Spleen (tissue), 11 donors: ENCODE results near the gene PXMP2. TPM values are rescaled to one million over a fixed set of nuclear protein-coding genes. Genes with fewer than 3 reads are reported as not detected.

Experiments
- DNase-seq: peaks from one replicate; pipeline ENCODE4 v3.0.0-alpha.2; 2020
- H3K27ac ChIP-seq, 8 donors: fragments of 200-600 bp; sonication (generic) in 7 of 8; 1 replicate in 4 of 8; 2 replicates in 4 of 8; pipeline versions ENCODE4 v1.5.0 to v1.8.0; 2016 to 2021; ENCODE audit warnings: inconsistent platforms in 4 of 8, mild to moderate bottlenecking in 4 of 8, moderate library complexity in 1 of 8
- H3K27me3 ChIP-seq, 7 donors: fragments of 200-600 bp; sonication (generic) in 6 of 7; replicated peaks in 1 of 7; 1 replicate in 4 of 7; 2 replicates in 3 of 7; pipeline versions ENCODE4 v1.5.0 to v1.8.0; 2016 to 2021; ENCODE audit warnings: inconsistent platforms in 3 of 7, mild to moderate bottlenecking in 1 of 7
- H3K36me3 ChIP-seq, 6 donors: fragments of 200-600 bp; sonication (generic) in 5 of 6; 1 replicate in 4 of 6; 2 replicates in 2 of 6; pipeline versions ENCODE4 v1.5.0 to v1.8.0; 2016 to 2021; ENCODE audit warnings: inconsistent platforms in 2 of 6
- H3K4me1 ChIP-seq, 6 donors: fragments of 200-600 bp; sonication (generic) in 5 of 6; 1 replicate in 3 of 6; 2 replicates in 3 of 6; pipeline versions ENCODE4 v1.5.0 to v1.8.0; 2016 to 2021; ENCODE audit warnings: inconsistent platforms in 3 of 6
- H3K4me3 ChIP-seq, 8 donors: fragments of 200-600 bp; sonication (generic) in 7 of 8; 1 replicate in 4 of 8; 2 replicates in 4 of 8; pipeline versions ENCODE4 v1.5.0 to v1.8.0; 2016 to 2021; ENCODE audit warnings: inconsistent platforms in 4 of 8, mild to moderate bottlenecking in 4 of 8, moderate library complexity in 2 of 8
- H3K9me3 ChIP-seq, 8 donors: fragments of 200-600 bp; sonication (generic) in 7 of 8; 1 replicate in 4 of 8; 2 replicates in 4 of 8; pipeline versions ENCODE4 v1.5.0 to v1.8.0; 2016 to 2021; ENCODE audit warnings: inconsistent platforms in 4 of 8
- POLR2A ChIP-seq, 3 donors: fragments of 450-650 bp; IDR thresholded peaks; one replicate each; pipeline ENCODE4 v1.5.1; 2017; ENCODE audit warnings: antibody characterized with exemption in 3 of 3, mild to moderate bottlenecking in 1 of 3
- POLR2AphosphoS5 ChIP-seq, 3 donors: sonication (generic); formaldehyde crosslinking; IDR thresholded peaks; one replicate each; pipeline ENCODE4 v1.5.1; 2017; ENCODE audit warnings: antibody characterized with exemption in 3 of 3
- WGBS, 5 donors: extraction: QIAGEN DNeasy Blood & Tissue Kit in 3 of 5; methylation state at CpG; one replicate each; pipeline versions ENCODE4 v1.1.5 to v1.1.7; 2013 to 2018; 5-methylcytosine and 5-hydroxymethylcytosine counted together
- intact Hi-C: fragments of 100-400 bp; cut with DNase I; formaldehyde crosslinking; loops from one replicate; pipeline ENCODE4 v1.15.0; 2023; ENCODE audit warnings: low total_unique reads
- polyA plus RNA-seq, 3 donors: library from polyadenylated mRNA; stranded (reverse); fragments of 200-250 nt; gene quantifications; one replicate each; pipeline ENCODE4 v1.2.1, GENCODE V29; 2013
- total RNA-seq, 7 donors: library from RNA; depleted of rRNA in 3 of 7; stranded (reverse); fragments of >200 nt in 3 of 7; fragmentation: NEBNext Ultra II Directional in 4 of 7; extraction: Animal tissue kit (Norgen Biotek cat#: 25700) in 4 of 7; gene quantifications; one replicate each; pipeline versions ENCODE4 v1.1.0 to v1.2.1, GENCODE V29; 2016 to 2021
- TF ChIP-seq, protein P1 (sequence below), 11 experiments: fragments of 200-600 bp in 7 of 11; fragments of 450-650 bp in 4 of 11; sonication (generic) in 4 of 11; IDR thresholded peaks in 8 of 11; conservative IDR thresholded peaks in 3 of 11; 1 replicate in 7 of 11; 2 replicates in 4 of 11; pipeline versions ENCODE4 v1.4.0 to v1.8.0; 2016 to 2021; ENCODE audit warnings: antibody characterized with exemption in 11 of 11, inconsistent platforms in 4 of 11, mild to moderate bottlenecking in 1 of 11
- donor health status: healthy with polysubstance abuse.
- donor health status: DM: no; HTN: no; CAD: no; lungs with moderate emphysema.
- donor health status: DM: no; HTN: no; CAD: no.
- donor health status: Bipolar disorder and iron deficiency.
- donor health status: healthy.
- donor health status: DM: no; HTN: no; CAD: no.
- donor health status: DM: yes; HTN: yes; CAD: no.

The PXMP2 gene
- total and polyA plus RNA-seq, 10 donors, result 3.3 to 19.6 (median 9.7) TPM

DNA sequence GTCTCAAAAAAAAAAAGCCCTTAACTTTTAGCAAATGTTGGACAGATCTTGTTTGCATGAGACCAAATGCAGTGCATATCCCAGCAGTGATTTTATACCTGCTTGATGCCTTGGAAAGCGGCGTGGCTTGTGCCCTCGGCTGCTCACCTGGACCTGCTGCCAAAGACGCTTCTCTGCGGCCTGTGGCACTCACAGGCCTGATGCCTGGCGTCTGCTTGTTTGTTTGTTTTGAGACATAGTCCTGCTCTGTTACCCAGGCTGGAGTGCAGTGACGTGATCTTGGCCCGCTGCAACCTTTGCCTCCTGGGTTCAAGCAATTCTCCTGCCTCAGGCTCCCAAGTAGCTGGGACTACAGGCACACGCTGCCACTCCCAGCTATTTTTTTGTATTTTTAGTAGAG is 28.5 kb downstream of the PXMP2 start:
- peaks cover 0 to 75% (median 50%) of the 10 kb centered on the region in 6 donors for H3K36me3 ChIP-seq
- TF ChIP-seq, protein P1, sequence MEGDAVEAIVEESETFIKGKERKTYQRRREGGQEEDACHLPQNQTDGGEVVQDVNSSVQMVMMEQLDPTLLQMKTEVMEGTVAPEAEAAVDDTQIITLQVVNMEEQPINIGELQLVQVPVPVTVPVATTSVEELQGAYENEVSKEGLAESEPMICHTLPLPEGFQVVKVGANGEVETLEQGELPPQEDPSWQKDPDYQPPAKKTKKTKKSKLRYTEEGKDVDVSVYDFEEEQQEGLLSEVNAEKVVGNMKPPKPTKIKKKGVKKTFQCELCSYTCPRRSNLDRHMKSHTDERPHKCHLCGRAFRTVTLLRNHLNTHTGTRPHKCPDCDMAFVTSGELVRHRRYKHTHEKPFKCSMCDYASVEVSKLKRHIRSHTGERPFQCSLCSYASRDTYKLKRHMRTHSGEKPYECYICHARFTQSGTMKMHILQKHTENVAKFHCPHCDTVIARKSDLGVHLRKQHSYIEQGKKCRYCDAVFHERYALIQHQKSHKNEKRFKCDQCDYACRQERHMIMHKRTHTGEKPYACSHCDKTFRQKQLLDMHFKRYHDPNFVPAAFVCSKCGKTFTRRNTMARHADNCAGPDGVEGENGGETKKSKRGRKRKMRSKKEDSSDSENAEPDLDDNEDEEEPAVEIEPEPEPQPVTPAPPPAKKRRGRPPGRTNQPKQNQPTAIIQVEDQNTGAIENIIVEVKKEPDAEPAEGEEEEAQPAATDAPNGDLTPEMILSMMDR (IDR thresholded peaks at IDR 0.05 in 8 of 11, conservative IDR thresholded peaks at IDR 0.05 in 3 of 11), result no peak
- TF ChIP-seq POLR2AphosphoS5 (IDR thresholded peaks at IDR 0.05) (no peak), POLR2A (IDR thresholded peaks at IDR 0.05) (no peak)
- no peaks in the 10 kb centered on the region for H3K27me3 ChIP-seq
- WGBS, 5 donors, result 82 to 92% (median 86%) methylated on average over 9 of the region's 9 CpGs
- no peak overlapping the region for H3K4me3 ChIP-seq
- no peaks in the 10 kb centered on the region for H3K9me3 ChIP-seq
- H3K27ac ChIP-seq, result no peak overlapping the region
- intact Hi-C loops, result no loop called here
- DNase-seq, result no peak
- H3K4me1 ChIP-seq, result peaks cover 9 to 30% (median 22%) of the 10 kb centered on the region in 6 donors

DNA sequence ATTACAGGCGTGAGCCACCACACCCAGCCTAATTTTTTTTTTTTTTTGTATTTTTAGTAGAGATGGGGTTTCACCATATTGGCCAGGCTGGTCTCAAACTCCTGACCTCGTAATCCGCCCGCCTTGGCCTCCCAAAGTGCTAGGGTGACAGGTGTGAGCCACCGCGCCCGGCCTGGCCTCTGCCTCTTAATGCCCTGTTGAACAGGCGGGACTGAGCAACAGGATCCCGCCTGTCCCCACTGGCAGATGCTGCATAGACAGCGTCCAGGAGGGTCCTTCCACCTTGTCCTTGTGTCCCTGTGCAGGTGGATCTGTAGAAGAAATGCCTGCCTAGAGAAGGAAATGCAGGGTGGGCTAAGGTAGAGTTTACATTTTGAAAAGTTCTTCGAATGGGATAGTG is 29.0 kb downstream of the PXMP2 start:
- no peaks in the 10 kb centered on the region for H3K9me3 ChIP-seq
- no peak overlapping the region for H3K4me3 ChIP-seq
- peaks cover 0 to 80% (median 55%) of the 10 kb centered on the region in 6 donors for H3K36me3 ChIP-seq
- H3K4me1 ChIP-seq, result peaks cover 8 to 26% (median 19%) of the 10 kb centered on the region in 6 donors
- WGBS, 5 donors, result 78 to 90% (median 89%) methylated on average over 11 of the region's 11 CpGs
- no peak overlapping the region for H3K27ac ChIP-seq
- no peak for TF ChIP-seq POLR2AphosphoS5 (IDR thresholded peaks at IDR 0.05)
- TF ChIP-seq, protein P1 (IDR thresholded peaks at IDR 0.05 in 8 of 11, conservative IDR thresholded peaks at IDR 0.05 in 3 of 11), result no peak
- TF ChIP-seq POLR2A (IDR thresholded peaks at IDR 0.05), result no peak
- intact Hi-C loops, result no loop called here
- no peaks in the 10 kb centered on the region for H3K27me3 ChIP-seq
- DNase-seq, result no peak

DNA sequence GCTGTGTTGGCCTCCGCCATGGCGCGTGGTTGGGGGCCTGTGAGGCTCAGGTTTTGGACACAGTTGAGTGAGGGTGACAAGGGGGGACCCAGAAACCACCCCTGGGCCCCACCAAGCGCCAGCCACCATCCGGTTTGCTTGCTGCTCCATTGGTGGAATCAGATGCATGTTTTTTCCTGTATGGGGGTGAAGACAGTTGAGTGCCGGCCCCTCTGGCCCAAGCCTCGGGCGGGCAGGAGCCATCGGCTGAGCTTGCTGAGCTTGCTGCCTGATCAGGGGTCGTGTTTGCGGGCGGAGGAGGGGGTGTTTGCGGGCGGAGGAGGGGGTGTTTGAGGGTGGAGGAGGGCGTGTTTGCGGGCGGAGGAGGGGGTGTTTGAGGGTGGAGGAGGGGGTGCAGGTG is 29.6 kb downstream of the PXMP2 start:
- H3K9me3 ChIP-seq, result no peaks in the 10 kb centered on the region
- WGBS, 5 donors, result 84 to 95% (median 87%) methylated on average over 16 to 17 of the region's 17 CpGs
- H3K27ac ChIP-seq, result no peak overlapping the region
- TF ChIP-seq POLR2AphosphoS5 (IDR thresholded peaks at IDR 0.05) (no peak), POLR2A (IDR thresholded peaks at IDR 0.05) (no peak)
- TF ChIP-seq, protein P1 (IDR thresholded peaks at IDR 0.05 in 8 of 11, conservative IDR thresholded peaks at IDR 0.05 in 3 of 11), result no peak
- no peaks in the 10 kb centered on the region for H3K27me3 ChIP-seq
- H3K4me3 ChIP-seq, result no peak overlapping the region
- H3K4me1 ChIP-seq, result peaks cover 1 to 19% (median 13%) of the 10 kb centered on the region in 6 donors
- intact Hi-C loops, result no loop called here
- peaks cover 0 to 87% (median 61%) of the 10 kb centered on the region in 6 donors for H3K36me3 ChIP-seq
- DNase-seq, result no peak

DNA sequence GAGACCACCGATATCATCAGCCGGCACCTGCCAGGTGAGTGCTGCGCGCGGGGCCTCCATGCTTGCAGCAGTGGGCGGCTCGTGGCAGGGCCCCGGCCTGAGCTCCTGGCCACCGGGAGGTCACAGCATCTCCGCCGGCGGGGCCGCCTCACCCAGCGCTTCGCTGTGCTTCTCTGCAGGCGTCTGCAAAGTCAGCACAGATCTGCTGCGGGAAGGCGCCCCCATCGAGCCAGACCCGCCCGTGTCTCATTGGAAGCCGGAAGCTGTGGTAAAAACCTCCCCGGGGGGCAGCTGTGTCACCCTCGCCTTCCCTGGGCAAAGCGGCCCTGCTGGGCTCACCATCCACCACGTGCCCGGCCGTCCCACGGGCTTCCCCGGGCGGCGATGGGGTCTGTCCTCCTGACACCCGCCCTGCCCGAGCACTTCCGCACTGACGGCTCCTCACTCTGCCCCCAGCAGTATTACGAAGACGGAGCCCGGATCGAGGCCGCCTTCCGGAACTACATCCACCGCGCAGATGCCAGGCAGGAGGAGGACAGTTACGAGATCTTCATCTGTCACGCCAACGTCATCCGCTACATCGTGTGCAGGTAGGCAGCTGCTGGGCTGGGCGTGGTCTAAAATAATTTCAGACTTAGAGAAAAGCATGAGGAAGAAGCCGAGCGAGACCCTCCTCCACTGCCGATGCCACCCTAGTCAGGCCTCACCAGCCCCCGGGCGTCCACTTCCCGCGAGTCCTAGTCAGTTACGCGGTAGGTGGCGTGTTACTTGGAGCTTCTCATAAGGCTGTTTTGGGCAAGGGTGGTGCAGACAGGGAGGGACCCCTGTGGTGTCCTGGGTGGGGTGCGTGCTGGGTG is 30.4 kb downstream of the PXMP2 start:
- Histone ChIP-seq H3K4me1 (peaks cover 0 to 12% (median 5%) of the 10 kb centered on the region in 6 donors), H3K9me3 (no peaks in the 10 kb centered on the region), H3K27ac (no peak overlapping the region), H3K36me3 (peaks cover 0 to 94% (median 69%) of the 10 kb centered on the region in 6 donors), H3K4me3 (no peak overlapping the region), H3K27me3 (no peaks in the 10 kb centered on the region)
- intact Hi-C loops, result no loop called here
- DNase-seq, result no peak
- TF ChIP-seq POLR2AphosphoS5 (IDR thresholded peaks at IDR 0.05), result peak in 2 of 3 donors; percentile 25 to 55
- TF ChIP-seq POLR2A (IDR thresholded peaks at IDR 0.05), result no peak
- TF ChIP-seq, protein P1 (IDR thresholded peaks at IDR 0.05 in 8 of 11, conservative IDR thresholded peaks at IDR 0.05 in 3 of 11), result no peak
- 92 to 96% (median 94%) methylated on average over 34 to 61 of the region's 61 CpGs for WGBS, 5 donors
